Activated T-helper 9 cell treated with anti-CD3 and anti-CD28 coated beads, Interleukin-2, amount 50 U/mL, for 16 hours (primary cell): ENCODE results near the gene PILRA.
"Not testable (repeated sequence)": the region's sequence is repeated elsewhere in the genome, so short reads cannot be mapped to it uniquely, and the experiment has no call there.

ENCODE experiments used
- DNase-seq: peaks from one replicate; pipeline ENCODE4 v3.0.0-alpha.2; 2020; ENCODE audit warnings: low read depth

Gene PILRA

GRCh38 chr7:100434297-100435144 lies 61.2 kb downstream of the PILRA start:
- no peak for DNase-seq

- DNase-seq, result peak; percentile 28
Observed at GRCh38 chr7:100435401-100436304, 62.4 kb downstream of the PILRA start.

- no peak for DNase-seq
Observed at GRCh38 chr7:100437150-100438100, 64.1 kb downstream of the PILRA start.

- DNase-seq, result no peak
Observed at GRCh38 chr7:100438172-100438571, 64.9 kb downstream of the PILRA start.

- not testable (repeated sequence) for DNase-seq
Observed at GRCh38 chr7:100438731-100439130, 65.4 kb downstream of the PILRA start.

GRCh38 chr7:100439244-100439643 lies 66.0 kb downstream of the PILRA start:
- DNase-seq, result not testable (repeated sequence)

GRCh38 chr7:100441641-100442535 lies 68.6 kb downstream of the PILRA start:
- DNase-seq, result no peak

GRCh38 chr7:100443096-100443840 lies 70.0 kb downstream of the PILRA start:
- no peak for DNase-seq

- DNase-seq, result no peak
Observed at GRCh38 chr7:100444311-100445278, 71.3 kb downstream of the PILRA start.

- no peak for DNase-seq
Observed at GRCh38 chr7:100446040-100446439, 72.8 kb downstream of the PILRA start.

- DNase-seq, result not testable (repeated sequence)
Observed at GRCh38 chr7:100447363-100447762, 74.1 kb downstream of the PILRA start.

- DNase-seq, result no peak
Observed at GRCh38 chr7:100449190-100449795, 76.0 kb downstream of the PILRA start.
